ENCODE data around the gene AFF4.
A peak's percentile ranks its signal among the peaks of the same experiment; 100 is the strongest.

The AFF4 gene

DNA sequence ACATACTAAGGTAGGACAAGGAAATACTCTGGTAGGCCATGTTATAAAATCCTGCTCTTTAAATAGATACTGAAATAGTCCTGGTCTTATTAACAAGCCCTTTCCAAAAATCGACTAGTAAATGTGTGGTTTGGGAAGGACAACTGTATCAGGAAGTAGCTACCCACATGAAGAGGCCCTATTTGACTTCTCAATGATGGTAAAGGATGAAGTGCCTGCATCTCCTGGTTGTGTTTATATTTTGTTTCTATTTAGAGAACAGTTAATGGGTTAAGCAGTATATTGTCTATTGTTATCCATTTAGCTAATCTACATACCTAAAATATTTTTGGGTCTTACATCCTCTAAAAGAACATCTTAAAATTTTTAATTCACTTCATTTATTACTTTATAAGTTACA, 109.6 kb downstream of the AFF4 start:
- DNase-seq = no peak

DNA sequence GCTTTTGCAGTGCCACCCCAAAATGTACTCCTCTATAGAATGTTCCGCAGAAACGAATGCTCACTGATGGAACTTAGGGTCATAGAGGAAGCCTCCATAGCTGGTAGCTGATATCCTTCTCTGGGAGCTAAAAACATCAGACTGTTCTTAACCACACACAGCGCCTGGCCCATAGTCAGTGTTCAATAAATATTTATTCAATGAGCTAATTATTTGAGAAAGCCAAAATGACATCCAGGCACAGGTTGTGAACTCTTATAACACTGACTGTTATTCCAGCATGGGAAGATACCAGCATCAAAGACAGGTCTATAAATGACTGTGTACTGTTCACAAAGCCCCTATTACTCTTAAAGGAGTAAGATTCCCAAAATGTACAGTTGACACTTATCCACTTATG, 110.1 kb downstream of the AFF4 start:
- no peak for DNase-seq

DNA sequence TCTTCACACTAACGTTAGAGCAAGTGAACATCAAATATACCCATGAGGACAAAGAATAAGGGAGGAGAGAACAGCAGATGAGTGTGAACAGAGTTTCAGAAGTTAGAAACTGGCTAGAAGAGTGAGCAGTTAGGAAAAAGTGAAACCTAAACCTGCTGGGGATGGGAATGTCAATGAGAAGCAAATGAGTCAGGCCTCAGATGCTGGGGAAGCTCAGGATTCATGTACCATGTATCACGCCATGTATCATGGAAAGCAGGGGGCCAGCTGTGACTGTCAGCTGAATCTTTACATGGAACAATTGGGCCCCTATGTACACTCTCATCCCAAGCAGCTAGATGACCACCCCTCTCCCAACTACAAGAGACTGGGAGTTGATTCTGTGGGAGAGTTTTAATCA, 113.4 kb downstream of the AFF4 start:
- no peak for DNase-seq

DNA sequence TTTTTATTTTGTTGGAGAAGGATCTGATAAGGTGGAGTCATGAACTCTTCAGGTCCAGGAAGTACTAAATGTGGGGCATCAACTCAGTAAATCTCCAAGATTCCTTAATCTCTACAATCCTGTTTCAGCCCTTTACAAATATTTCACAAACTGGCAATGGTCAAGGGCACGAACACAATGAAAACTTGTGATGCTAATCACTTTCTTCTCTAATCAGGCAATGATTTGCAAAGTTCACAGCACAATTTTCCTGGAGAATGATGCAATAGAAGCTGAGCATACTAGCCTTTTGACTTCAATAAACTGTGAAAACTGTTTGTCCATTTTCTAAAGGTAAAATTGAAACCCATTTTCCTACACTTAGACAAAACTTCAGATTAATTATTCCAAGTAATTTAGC, 114.1 kb downstream of the AFF4 start:
- DNase-seq = no peak

DNA sequence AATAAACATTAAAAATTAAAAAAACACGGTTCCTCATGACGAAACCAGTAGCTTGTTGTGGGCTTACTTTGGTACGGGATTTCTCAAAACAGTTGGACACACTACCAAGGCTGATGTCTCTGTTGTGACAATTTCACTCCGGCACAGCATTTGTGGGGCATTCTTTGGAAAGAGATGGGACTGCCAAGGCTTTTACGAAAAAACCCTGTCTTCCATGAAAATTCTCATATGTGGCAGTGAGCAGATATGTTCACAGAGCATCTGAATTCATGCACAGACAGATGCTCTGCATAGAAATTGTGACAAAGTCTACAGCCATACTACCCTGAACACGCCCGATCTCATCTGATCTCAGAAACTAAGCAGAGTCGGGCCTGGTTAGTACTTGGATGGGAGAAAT, 115.2 kb downstream of the AFF4 start:
- DNase-seq = no peak

DNA sequence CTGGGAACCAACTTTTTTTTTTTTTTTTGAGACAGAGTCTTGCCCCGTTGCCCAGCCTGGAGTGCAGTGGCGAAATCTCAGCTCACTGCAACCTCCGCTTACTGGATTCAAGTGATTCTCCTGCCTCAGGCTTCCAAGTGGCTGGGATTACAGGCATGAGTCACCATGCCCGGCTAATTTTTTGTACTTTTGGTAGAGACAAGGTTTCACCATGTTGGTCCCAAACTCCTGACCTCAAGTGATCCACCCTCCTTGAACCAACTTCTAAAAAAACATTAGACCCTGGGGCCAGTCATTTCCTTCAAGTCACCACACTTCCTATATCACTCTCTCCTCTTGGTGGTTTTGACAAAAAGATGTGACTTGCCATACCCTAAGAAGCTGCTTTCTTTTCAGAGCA, 122.1 kb downstream of the AFF4 start:
- DNase-seq = no peak

DNA sequence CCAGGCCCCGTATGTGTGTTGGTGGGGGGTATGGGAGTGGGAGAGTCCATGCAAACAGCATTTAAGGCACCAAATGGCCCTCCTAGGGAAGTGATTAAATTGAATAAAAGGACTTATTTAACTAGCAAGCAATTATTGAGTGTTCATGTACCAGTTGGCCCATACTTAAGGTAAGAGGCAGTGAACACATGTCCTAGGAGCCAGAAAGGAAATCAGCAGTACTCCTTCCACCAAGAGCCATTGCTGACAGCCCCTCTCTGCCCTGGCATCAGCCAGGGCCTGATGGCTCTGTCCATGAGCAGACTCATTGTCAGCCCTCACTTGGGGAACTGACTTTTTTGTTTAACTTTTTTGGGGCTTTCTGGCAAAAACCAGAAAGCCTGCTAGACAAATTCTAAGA, 122.5 kb downstream of the AFF4 start:
- no peak for DNase-seq

DNA sequence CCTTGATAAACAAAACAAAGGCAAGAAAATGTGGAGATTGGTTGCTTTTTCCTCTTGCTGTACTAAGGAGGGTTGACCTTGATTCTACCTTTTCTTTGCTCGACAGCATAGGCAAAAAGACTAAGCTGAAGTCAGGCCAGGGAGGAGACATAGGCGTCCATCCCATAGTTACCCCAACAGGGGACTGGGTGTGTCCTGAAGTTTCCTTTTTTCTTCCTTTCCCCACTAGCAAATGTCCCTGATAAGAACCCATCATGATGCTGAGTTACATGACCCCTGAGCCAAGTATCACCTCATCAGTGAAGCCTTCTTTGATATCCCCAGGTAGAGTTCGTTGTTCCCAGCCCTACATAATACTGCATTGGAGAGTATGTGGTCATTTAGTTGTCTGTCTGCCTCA, 123.1 kb downstream of the AFF4 start:
- DNase-seq = no peak

DNA sequence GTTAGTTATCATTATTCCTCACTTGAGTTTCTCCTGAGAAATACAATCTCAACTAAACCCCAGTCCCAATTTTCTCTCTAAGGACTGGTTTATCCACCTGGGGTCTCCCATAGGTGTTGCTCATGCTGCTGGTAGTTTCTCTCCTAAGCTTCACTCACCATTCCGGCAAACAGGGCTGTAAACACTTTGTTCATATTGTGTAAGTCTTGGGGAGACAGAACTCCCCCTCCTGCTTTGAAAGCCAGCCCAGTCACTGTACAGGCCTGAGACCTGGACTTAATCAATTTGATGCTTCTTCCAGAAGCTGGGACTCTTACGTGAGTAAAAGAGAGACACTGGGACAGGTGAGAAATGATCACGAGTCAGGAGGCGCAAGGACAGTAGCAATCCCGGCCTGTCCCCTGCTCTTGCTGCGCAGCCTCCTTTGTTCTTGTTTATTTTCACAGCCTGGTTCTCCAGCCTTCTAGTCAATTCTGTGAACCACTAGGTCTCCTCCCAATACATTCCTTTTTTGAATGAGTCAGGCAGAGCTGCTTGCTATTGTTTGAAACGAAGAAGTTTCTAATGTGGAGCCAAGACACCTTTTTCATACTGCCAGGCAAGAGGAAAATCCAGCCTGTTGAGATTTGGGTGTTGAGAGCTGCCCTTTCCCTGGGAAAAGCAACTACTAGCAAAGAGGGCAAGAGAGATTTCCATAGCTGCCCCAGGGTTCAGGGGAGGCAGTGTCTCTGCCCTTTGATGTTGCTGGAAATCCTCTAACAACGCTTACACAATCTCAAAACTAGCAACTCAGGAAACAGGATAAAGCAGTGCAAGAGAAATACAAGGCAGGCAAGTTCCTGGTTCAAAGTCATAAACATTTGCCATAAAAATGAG, 123.8 kb downstream of the AFF4 start:
- no peak for DNase-seq

DNA sequence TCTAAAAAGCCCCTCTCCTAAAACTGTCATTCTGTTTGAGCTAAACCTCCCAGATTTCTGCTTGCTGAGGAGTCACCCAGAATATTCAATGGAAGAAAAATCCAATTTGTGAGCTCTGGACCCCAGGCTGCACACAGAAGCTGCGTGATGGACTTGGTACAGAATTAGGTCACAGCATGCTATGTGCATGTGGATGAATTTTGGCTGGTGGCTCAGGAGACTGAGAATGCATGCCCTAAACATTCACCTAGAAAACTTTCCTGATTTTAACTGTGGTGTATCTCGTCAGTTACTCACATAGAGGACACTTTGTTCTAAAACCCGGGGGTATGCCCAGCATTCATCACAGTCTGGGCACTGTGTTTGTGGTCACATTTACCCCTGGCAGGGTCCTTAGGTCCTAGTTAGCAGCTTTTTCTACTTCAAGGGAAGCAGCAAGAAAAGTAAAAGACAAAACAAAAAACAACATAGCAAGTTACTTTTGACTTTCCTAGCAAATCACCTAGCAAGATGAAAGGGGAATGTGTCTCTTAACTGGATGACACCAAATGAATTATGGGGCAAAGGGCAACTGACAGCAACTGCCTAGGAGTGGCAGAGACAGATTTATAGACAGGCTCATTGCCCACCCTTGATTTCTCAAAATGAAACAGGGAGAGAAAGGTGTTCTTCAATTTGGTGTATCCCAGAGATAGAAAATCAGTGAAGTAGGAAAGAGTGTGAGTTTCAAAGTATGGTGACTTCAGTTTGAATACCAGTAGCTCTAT, 124.7 kb downstream of the AFF4 start:
- no peak for DNase-seq

DNA sequence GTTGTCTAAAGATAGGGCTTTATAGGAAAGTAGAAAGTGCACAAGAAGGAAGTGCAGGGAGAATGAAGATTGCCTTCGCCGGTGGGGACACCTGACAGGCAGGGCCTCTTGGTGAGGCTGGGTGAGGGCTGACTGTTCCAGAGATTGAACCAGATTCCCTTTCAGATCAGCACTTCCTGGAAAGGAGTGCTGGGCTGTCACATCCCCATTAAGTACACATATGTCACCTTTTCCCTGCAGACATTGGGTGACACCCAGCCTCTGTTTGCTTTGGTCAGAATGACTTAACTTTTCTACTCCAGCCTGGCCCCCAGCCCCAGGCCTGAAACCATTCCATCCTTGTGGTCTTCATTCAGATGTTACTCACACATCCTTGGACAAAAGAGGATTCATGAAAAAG, 125.6 kb downstream of the AFF4 start:
- no peak for DNase-seq

DNA sequence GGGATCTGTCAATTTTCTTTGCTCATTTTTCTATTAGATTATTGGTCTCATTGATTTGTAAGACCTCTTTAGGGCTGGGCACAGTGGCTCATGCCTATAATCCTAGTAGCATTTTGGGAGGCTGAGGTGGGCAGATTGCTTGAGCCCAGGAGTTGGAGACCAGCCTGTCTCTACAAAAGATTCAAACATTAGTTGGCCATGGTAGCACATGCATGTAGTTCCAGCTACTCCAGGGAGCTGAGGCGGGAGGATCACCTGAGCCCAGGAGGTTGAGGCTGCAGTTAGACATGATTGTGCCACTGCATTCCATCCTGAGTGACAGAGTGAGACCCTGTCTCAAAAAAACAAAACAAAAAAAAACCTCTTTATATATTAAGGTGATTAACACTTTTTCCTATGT, 126.6 kb downstream of the AFF4 start:
- DNase-seq = no peak

DNA sequence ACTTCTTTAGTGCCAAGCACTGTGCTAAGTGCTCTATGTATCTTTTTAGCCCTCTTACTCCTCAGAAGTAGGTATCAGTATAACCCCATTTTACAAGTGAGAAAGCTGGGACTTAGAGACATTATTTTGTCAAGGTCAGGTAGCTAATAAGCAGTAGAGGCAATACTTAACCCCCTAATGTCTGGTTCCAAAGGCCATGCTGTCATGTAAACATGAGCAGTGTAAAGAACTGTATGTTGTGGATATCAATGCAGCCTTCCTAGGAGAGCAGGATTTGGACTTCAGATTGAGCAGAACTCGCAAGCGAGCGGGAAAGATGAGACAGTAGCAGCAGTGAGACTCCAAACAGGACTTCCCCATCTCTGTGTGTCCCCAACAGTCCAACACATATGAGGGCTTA, 129.4 kb downstream of the AFF4 start:
- no peak for DNase-seq

DNA sequence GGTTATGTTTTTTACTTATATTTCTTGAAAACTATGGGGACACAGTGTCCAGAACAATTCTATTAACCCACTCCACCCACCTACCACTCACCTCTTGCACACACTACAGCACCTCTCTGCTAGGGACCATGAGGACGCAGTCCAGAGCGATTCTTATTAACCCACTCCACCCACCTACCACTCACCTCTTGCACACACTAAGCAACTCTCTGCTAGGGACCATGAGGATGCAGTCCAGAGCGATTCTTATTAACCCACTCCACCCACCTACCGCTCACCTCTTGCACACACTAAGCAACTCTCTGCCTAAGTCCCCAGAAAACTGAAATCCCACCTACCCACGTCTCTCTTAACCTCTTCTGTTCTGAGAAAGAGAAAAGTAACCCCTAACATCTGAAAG, 130.8 kb downstream of the AFF4 start:
- DNase-seq = no peak

DNA sequence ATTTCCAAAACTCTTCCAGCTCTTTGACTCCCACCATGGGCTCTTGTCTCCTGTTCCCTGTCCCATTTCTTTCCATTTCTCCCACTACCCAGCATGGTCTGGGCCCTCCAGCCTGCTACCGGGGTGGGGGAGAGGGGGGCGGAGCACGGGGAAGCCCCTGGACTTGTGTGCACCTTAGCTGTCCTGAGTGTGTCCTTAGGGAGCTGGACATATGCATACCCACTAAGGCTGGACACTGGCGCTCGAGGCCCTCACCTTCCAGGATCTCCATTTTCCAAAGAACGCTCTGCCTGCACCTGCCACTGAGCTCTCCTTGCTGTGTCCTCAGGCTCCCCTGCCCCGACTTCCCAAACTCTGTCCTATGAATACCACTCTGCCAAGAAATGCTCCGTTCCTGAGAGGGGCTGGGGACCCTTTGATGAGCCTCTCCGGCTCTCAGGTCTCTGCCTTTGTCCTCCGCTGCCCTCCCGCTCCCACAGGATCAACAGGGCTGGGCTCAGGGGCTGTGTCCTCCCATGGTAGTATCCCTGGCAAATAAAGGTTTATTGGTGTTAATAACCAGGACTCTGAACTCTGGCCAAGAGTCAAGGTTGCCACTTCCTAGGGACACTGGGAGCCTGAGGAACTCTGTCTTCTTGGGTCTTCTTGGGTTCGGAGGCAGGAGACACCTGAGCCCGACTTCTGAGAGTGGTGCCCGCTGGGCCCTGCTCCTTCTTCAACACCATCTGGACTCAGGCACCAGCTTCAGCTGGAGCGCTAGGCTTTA, 132.2 kb downstream of the AFF4 start:
- DNase-seq = no peak

DNA sequence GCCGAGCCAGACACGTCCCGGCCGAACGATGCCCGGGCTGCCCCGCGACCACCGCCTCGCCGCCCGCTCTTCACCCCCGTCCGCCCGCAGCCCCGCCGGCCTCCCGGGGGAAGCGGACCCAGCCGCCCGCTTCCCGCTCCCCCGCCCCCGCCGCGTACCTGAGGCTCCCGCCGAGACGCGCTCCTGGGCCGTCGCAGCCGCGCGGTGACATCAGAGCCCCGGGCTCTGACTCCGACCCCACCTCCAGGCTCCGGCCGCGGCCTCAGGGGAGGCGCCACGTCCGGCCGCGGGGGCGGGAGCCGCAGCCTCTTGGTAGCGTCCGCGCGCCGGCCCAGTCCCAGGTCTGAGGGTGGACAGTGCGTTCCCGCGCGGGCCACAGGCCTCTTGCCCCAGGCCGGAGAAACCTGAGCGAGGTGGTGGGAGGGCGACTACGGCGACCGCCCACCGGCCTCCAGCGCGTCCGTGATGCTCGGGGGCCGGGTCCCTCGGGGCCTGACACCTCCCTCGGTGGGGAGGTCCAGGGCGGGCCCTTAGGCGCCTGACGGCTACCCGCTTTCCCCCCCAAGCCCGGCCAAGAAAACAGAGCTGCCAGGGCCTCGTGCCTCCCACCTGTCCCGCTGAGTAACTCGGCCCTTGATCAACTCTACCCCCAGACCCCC, 132.9 kb downstream of the AFF4 start, which contains the start of gene SHROOM1:
SHROOM1 (minus strand) TSS at position 212 of the 659 bp plus-strand sequence. CDS start 4,507 bp downstream, outside the sequence.
- peak in 1 of 2 donors; percentile 53 for DNase-seq

DNA sequence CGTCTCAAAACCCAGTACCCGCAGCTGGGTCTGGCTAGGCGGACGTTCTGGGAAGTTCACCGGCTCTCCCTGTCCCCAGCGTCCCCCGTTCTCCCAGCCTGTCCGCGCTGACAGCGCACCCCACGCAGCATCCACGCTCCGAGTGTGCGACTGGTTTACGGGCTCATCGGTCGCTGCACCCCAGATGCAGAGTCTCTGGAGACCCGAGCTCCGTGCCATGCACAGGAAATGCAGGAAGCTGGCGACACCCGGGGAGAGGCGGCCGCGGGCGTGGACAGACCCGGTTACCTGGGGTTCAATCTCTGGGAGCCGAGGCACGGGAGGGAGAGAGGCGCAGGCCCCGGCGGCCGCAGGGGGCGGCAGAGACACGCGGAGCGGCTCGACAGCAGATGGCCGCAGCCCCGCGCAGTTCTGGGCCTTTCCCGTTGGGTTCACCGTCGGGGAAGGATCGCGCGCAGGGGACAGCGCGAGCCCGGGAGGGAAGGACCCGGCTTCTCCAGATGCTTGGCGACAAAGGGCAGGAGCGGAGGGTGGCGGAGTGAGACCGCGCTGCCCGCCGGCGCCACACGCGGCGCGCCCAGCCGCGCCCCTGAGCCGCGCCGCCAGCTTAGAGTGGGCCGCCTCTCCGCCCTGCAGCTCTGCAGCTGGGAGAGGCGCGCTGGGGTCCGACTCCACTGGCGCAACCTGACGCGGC, 133.5 kb downstream of the AFF4 start:
- peak; percentile 73 to 81 for DNase-seq

DNA sequence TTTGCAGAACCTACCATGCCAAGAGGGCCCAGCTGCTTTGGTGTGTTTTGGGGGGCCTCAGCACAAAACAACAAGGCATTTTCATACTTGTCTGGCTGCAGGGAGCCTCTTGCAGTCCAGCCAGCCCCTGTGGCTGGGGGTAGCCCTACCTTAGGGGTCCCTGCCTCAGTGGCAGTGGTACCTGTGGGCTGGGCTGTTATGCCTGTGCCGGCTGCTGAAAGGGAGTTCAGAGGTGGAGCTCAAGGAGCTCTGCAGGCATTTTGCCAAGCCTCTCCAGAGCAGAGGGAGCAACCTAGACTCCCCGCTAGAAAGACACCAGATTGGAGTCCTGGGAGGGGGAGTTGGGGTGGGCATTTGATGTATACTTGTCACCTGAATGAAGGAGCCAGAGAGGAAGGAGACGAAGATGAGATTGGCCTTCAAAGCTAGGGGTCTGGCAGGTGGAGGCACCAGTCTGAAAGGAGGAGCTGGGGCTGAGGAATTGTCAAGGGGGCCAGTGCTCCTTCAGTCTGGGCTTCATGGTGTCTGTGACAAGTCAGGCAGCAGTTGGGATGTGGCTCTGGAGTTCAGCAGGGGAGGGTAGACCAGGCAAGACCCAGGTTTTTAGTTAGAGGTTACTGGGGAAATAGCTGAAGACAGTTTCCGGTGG, 134.5 kb downstream of the AFF4 start:
- no peak for DNase-seq

DNA sequence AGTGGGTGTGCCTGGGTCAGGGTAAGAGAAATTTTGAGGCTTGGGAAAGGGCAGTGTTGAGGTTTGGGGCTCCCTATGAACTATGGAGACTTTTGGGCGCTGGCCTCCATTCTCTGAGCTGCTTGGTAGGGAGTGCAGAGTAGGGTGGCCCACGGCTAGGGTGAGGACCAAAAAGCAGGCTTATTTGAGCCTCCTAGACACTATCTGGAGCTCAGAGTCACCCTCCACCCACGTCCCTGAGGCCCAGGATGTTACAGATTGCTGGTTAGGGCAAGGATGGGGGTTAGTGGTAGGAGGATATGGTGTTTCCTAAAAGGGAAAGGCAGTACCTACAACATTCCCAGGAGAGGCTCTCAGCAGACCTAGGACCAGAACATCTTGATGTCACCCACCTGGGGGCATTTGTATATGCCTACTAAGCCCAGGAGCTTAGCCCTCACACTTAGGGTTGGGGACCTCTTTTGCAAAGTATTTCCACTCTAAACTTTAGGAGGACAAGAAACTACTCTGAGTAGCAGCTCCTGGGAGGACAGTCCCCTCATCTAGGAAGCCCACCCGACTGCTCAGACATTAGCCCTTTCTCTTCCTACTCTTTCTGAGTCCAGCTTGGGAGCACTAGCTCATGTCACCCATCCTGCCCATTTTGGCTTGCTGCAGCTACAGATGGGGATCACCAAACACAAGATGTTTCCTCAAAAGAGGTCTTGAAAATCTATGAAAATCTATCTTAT, 135.3 kb downstream of the AFF4 start:
- no peak for DNase-seq

DNA sequence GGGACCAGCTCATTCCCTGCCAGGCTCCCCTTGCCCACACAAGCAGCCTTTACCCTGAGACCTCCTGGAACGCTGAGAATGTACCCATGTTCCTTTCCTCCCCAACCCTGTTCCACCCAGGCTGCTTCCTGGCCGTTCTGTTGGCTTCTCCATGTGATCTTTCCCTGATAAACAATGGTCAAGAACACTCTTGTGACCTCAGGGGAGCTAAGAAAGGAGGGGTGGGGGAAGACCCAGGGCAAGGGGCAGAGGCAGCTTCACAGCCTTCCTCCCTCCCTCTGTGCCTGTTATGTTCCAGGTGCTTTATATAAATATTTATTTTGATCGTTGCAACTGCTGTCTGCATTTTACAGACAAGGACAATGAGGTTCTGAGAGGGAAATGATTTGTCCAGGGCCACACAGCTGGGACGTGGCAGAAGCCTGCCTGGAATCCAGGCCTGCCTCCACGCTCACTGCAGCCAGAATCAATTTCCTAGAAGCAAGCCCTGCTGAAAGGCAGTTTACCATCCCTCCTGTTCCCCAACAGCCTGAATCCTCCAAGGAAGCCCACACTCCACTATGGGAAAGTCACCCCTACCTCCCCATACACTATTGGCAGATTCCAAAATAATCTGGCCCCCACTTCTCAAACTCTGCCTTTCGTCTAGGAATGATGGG, 136.9 kb downstream of the AFF4 start:
- DNase-seq = no peak
